OCI-LY1 (cell line): ENCODE results near the gene AP1B1.

Source experiments
- H2AFZ ChIP-seq: fragments of 200-600 bp; sonication (generic), shearing (Covaris generic); 2 replicates; pipeline ENCODE4 v1.6.0; 2014; ENCODE audit warnings: antibody characterized with exemption, mild to moderate bottlenecking, low read length
- H3F3A ChIP-seq: fragments of 200-600 bp; sonication (generic), shearing (Covaris generic); 2 replicates; pipeline ENCODE4 v1.6.0; 2014; ENCODE audit warnings: mild to moderate bottlenecking, antibody characterized with exemption, low read length, moderate library complexity; ENCODE audit not compliant: insufficient read depth
- H3K27ac ChIP-seq: fragments of 200-600 bp; sonication (generic); 2 replicates; pipeline ENCODE4 v1.5.1; 2014; ENCODE audit warnings: low read length, mixed run types, mild to moderate bottlenecking, low read depth; ENCODE audit not compliant: poor library complexity, severe bottlenecking
- H3K27me3 ChIP-seq: fragments of 200-600 bp; sonication (generic); 2 replicates; pipeline ENCODE4 v1.6.0; 2014; ENCODE audit warnings: antibody characterized with exemption, mild to moderate bottlenecking, low read length, moderate library complexity; ENCODE audit not compliant: insufficient read depth
- H3K36me3 ChIP-seq: fragments of 200-600 bp; sonication (generic); 2 replicates; pipeline ENCODE4 v1.6.1; 2014; ENCODE audit warnings: mild to moderate bottlenecking, antibody characterized with exemption, low read length, moderate library complexity, mixed read lengths; ENCODE audit not compliant: insufficient read depth
- H3K4me1 ChIP-seq: fragments of 200-600 bp; sonication (generic); 2 replicates; pipeline ENCODE4 v1.5.1; 2014; ENCODE audit warnings: mild to moderate bottlenecking, low read length, moderate library complexity; ENCODE audit not compliant: insufficient read depth, severe bottlenecking
- H3K4me2 ChIP-seq: fragments of 200-600 bp; sonication (generic), shearing (Covaris generic); 2 replicates; pipeline ENCODE4 v1.6.1; 2014; ENCODE audit warnings: low read length
- H3K4me3 ChIP-seq: fragments of 200-600 bp; sonication (generic); 2 replicates; pipeline ENCODE4 v1.5.1; 2014; ENCODE audit warnings: low read length, low read depth, mild to moderate bottlenecking, mixed read lengths; ENCODE audit not compliant: poor library complexity, severe bottlenecking
- H3K79me2 ChIP-seq: fragments of 200-600 bp; shearing (Covaris generic); 2 replicates; pipeline ENCODE4 v1.6.1; 2016; ENCODE audit warnings: mixed run types, low read length, mixed read lengths; ENCODE audit not compliant: insufficient read depth
- H3K9ac ChIP-seq: fragments of 200-600 bp; sonication (generic), shearing (Covaris generic); 2 replicates; pipeline ENCODE4 v1.6.1; 2014; ENCODE audit warnings: mild to moderate bottlenecking, low read length, mixed read lengths
- H3K9me2 ChIP-seq: fragments of 200-600 bp; sonication (generic), shearing (Covaris generic); 2 replicates; pipeline ENCODE4 v1.6.1; 2014; ENCODE audit warnings: low read depth, mild to moderate bottlenecking, low read length, mixed read lengths
- H3K9me3 ChIP-seq: fragments of 200-600 bp; shearing (Covaris generic); 2 replicates; pipeline ENCODE4 v1.6.1; 2014; ENCODE audit warnings: low read length, mixed read lengths
- H4K20me1 ChIP-seq: fragments of 200-600 bp; sonication (generic), shearing (Covaris generic); 2 replicates; pipeline ENCODE4 v1.6.0; 2016; ENCODE audit warnings: mild to moderate bottlenecking, low read length; ENCODE audit not compliant: insufficient read depth
- EZH2 ChIP-seq: fragments of 200-600 bp; sonication (generic), shearing (Covaris generic); IDR thresholded peaks from 2 replicates; pipeline ENCODE4 v1.8.0; 2017; ENCODE audit warnings: borderline replicate concordance, mixed run types, mild to moderate bottlenecking, antibody characterized with exemption, low read length, moderate library complexity, mixed read lengths
- TF ChIP-seq, protein P1 (sequence below): fragments of 200-600 bp; sonication (generic), shearing (Covaris generic); IDR thresholded peaks from 2 replicates; pipeline ENCODE4 v1.5.1; 2017; ENCODE audit warnings: mild to moderate bottlenecking, antibody characterized with exemption, low read length, moderate library complexity, mixed read lengths

AP1B1 gene

DNA sequence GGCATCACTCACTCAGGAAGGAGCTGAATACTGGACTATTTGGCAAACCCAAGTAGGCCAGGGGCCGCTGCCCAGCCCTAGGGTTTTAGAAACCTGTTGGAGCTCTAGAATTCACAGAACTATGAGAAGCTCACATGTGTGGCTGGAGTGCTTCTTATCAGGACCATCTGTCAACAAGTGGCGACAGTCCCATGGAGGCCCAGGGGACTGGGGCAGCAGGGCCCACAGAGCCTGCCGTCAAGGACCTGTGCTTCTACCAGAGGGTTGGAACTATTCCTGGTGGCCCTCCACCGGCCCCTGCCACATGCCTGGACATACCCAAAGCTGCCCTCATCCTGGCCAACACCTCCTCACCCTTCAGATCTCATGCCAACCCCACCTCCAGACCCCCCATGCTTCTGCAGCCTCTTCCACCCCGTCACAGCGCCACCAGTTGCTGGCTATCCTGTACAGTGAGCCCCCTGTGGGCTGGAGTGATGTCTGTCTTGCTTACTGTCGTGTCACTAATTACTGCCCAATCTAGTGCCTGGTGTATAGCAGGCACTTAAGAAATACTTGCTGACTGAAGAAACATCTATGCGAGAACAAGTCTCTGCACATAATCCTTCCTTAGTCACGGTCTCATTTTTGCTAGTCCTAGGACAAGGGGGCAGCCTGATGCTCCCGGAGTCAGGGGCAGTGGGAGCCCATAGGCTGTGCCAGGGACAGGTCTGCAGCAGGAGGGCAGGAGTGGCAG is 45.6 kb downstream of the AP1B1 start:
- H4K20me1 ChIP-seq, result no peaks in the 10 kb centered on the region
- no peaks in the 10 kb centered on the region for H3K79me2 ChIP-seq
- H3K4me2 ChIP-seq, result no peak overlapping the region
- H3K9ac ChIP-seq, result no peak overlapping the region
- H3K4me1 ChIP-seq, result no peaks in the 10 kb centered on the region
- H3K27me3 ChIP-seq, result no peaks in the 10 kb centered on the region
- no peak overlapping the region for H3K27ac ChIP-seq
- H3K9me2 ChIP-seq, result no peaks in the 10 kb centered on the region
- TF ChIP-seq EZH2, result no peak
- TF ChIP-seq, protein P1, sequence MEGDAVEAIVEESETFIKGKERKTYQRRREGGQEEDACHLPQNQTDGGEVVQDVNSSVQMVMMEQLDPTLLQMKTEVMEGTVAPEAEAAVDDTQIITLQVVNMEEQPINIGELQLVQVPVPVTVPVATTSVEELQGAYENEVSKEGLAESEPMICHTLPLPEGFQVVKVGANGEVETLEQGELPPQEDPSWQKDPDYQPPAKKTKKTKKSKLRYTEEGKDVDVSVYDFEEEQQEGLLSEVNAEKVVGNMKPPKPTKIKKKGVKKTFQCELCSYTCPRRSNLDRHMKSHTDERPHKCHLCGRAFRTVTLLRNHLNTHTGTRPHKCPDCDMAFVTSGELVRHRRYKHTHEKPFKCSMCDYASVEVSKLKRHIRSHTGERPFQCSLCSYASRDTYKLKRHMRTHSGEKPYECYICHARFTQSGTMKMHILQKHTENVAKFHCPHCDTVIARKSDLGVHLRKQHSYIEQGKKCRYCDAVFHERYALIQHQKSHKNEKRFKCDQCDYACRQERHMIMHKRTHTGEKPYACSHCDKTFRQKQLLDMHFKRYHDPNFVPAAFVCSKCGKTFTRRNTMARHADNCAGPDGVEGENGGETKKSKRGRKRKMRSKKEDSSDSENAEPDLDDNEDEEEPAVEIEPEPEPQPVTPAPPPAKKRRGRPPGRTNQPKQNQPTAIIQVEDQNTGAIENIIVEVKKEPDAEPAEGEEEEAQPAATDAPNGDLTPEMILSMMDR, result no peak; the same call in 1 of the 2 replicates
- H3K4me3 ChIP-seq, result no peak overlapping the region
- H3K9me3 ChIP-seq, result no peaks in the 10 kb centered on the region
- H3F3A ChIP-seq, result no peaks in the 10 kb centered on the region
- H3K36me3 ChIP-seq, result peaks cover 94% of the 10 kb centered on the region
- H2AFZ ChIP-seq, result no peak overlapping the region

GRCh38 chr22:29342177-29342576 is 46.2 kb downstream of the AP1B1 start:
- peaks cover 94% of the 10 kb centered on the region for H3K36me3 ChIP-seq
- no peak overlapping the region for H2AFZ ChIP-seq
- no peaks in the 10 kb centered on the region for H3K9me3 ChIP-seq
- H3F3A ChIP-seq, result no peaks in the 10 kb centered on the region
- no peaks in the 10 kb centered on the region for H3K79me2 ChIP-seq
- no peak for TF ChIP-seq EZH2
- TF ChIP-seq, protein P1, result no peak
- no peaks in the 10 kb centered on the region for H3K4me1 ChIP-seq
- H3K9me2 ChIP-seq, result no peaks in the 10 kb centered on the region
- no peaks in the 10 kb centered on the region for H4K20me1 ChIP-seq
- no peak overlapping the region for H3K27ac ChIP-seq
- H3K9ac ChIP-seq, result no peak overlapping the region
- H3K27me3 ChIP-seq, result no peaks in the 10 kb centered on the region
- no peak overlapping the region for H3K4me2 ChIP-seq
- H3K4me3 ChIP-seq, result no peak overlapping the region

- Histone ChIP-seq H4K20me1 (no peaks in the 10 kb centered on the region), H2AFZ (no peak overlapping the region), H3K9me2 (no peaks in the 10 kb centered on the region), H3K27ac (no peak overlapping the region), H3K36me3 (peaks cover 94% of the 10 kb centered on the region), H3K4me3 (no peak overlapping the region), H3K79me2 (no peaks in the 10 kb centered on the region), H3K4me2 (no peak overlapping the region), H3K27me3 (no peaks in the 10 kb centered on the region), H3K9me3 (no peaks in the 10 kb centered on the region), H3K4me1 (no peaks in the 10 kb centered on the region), H3K9ac (no peak overlapping the region), H3F3A (no peaks in the 10 kb centered on the region)
- TF ChIP-seq, protein P1, result no peak
- TF ChIP-seq EZH2, result no peak
These were observed 46.6 kb downstream of the AP1B1 start for GRCh38 chr22:29341849-29342127.
